HG03571 (cell line): ENCODE measurements around the gene BMAL1.
"Not testable (repeated sequence)": the region's sequence is repeated elsewhere in the genome, so short reads cannot be mapped to it uniquely, and the experiment has no call there.

Experiments used
- ATAC-seq: cut with Tn5 transposase; IDR thresholded peaks from one replicate; pipeline ENCODE4 v1.9.1; 2021; ENCODE audit not compliant: unreplicated experiment

Gene BMAL1

DNA sequence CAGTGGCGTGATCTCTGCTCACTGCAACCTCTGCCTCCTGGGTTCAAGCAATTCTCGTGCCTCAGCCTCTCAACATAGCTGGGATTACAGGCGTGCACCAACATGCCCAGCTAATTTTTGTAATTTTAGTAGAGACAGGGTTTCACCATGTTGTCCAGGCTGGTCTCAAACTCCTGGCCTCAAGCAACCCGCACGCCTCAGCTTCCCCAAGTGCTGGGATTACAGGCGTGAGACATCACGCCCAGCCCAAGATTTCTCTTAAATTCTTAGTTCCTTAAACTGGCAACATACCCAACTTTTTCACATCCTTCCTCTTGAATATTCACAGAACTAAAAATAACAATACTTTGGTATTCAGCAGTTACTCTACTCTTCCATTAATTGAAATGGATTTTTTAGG lies 159.2 kb downstream of the BMAL1 start:
- not testable (repeated sequence) for ATAC-seq
